GM21360 (cell line): Measurements from ENCODE around the gene VN1R5.
"Not testable (repeated sequence)": the region's sequence is repeated elsewhere in the genome, so short reads cannot be mapped to it uniquely, and the experiment has no call there.

Experiments used
- ATAC-seq: cut with Tn5 transposase; IDR thresholded peaks from one replicate; pipeline ENCODE4 v1.9.1; 2021; ENCODE audit warnings: mild to moderate bottlenecking, moderate library complexity; ENCODE audit not compliant: unreplicated experiment

The VN1R5 gene

GRCh38 chr1:247255772-247256171, at the start of gene VN1R5:
TSS of gene VN1R5 (plus strand) at chr1:247256072.
- ATAC-seq: not testable (repeated sequence)

- no peak for ATAC-seq
These were observed 46.5 kb upstream of the VN1R5 start for GRCh38 chr1:247209396-247209795.

- ATAC-seq: no peak
These were observed 45.9 kb upstream of the VN1R5 start for GRCh38 chr1:247210062-247210375.

GRCh38 chr1:247210376-247211117, 45.3 kb upstream of the VN1R5 start:
- ATAC-seq: peak; percentile 92

- no peak for ATAC-seq
These were observed 44.5 kb upstream of the VN1R5 start for GRCh38 chr1:247211339-247211738.

- peak; percentile 48 for ATAC-seq
These were observed 43.9 kb upstream of the VN1R5 start for GRCh38 chr1:247212012-247212411.

- no peak for ATAC-seq
These were observed 43.0 kb upstream of the VN1R5 start for GRCh38 chr1:247212627-247213617.

GRCh38 chr1:247216261-247216660, 39.6 kb upstream of the VN1R5 start:
- no peak for ATAC-seq

GRCh38 chr1:247218121-247218651, 37.7 kb upstream of the VN1R5 start:
- no peak for ATAC-seq

- not testable (repeated sequence) for ATAC-seq
These were observed 35.6 kb upstream of the VN1R5 start for GRCh38 chr1:247220280-247220679.

GRCh38 chr1:247222840-247223239, 33.0 kb upstream of the VN1R5 start:
- ATAC-seq: no peak

- no peak for ATAC-seq
These were observed 31.1 kb upstream of the VN1R5 start for GRCh38 chr1:247224822-247225221.

- no peak for ATAC-seq
These were observed 27.7 kb upstream of the VN1R5 start for GRCh38 chr1:247228133-247228532.

- no peak for ATAC-seq
These were observed 14.2 kb upstream of the VN1R5 start for GRCh38 chr1:247241691-247242090.

- no peak for ATAC-seq
These were observed 12.2 kb upstream of the VN1R5 start for GRCh38 chr1:247243524-247244137.

GRCh38 chr1:247246325-247247115, 9.4 kb upstream of the VN1R5 start:
- ATAC-seq: no peak

- no peak for ATAC-seq
These were observed 8.3 kb upstream of the VN1R5 start for GRCh38 chr1:247247568-247247967.

GRCh38 chr1:247266053-247266452, 10.2 kb downstream of the VN1R5 start:
- ATAC-seq: no peak

GRCh38 chr1:247268390-247269045, 12.6 kb downstream of the VN1R5 start:
- no peak for ATAC-seq

- ATAC-seq: no peak
These were observed 13.3 kb downstream of the VN1R5 start for GRCh38 chr1:247269133-247269532.
